Cardiac muscle cell (in vitro differentiated cells and primary cell): Measurements from ENCODE around the gene NDUFS4. TPM values are rescaled to one million over a fixed set of nuclear protein-coding genes. Genes with fewer than 3 reads are reported as not detected.
"Not testable (repeated sequence)": the region's sequence is repeated elsewhere in the genome, so short reads cannot be mapped to it uniquely, and the experiment has no call there.

Source experiments
- DNase-seq, 2 donors: peaks; one replicate each; pipeline versions ENCODE4 v3.0.0 to v3.0.0-alpha.2; 2010 to 2017; ENCODE audit warnings: low read depth in 1 of 2, low spot score in 1 of 2
- H3K27ac ChIP-seq: fragments of 200-600 bp; sonication (generic); 2 replicates; pipeline ENCODE4 v1.5.1; 2016
- H3K27me3 ChIP-seq: fragments of 200-600 bp; sonication (generic); 2 replicates; pipeline ENCODE4 v1.6.0; 2016; ENCODE audit warnings: control low read depth
- H3K36me3 ChIP-seq: fragments of 200-600 bp; sonication (generic); 2 replicates; pipeline ENCODE4 v1.5.1; 2016; ENCODE audit warnings: control low read depth
- H3K4me1 ChIP-seq: fragments of 200-600 bp; sonication (generic); 2 replicates; pipeline ENCODE4 v1.8.1; 2017; ENCODE audit warnings: low read depth, mild to moderate bottlenecking, mixed run types
- H3K4me3 ChIP-seq: fragments of 200-600 bp; sonication (generic); 2 replicates; pipeline ENCODE4 v1.5.1; 2016; ENCODE audit warnings: mild to moderate bottlenecking
- H3K9me3 ChIP-seq: fragments of 200-600 bp; sonication (generic); 2 replicates; pipeline ENCODE4 v1.5.1; 2017; ENCODE audit warnings: low read depth, mild to moderate bottlenecking, control low read depth
- polyA plus RNA-seq: library from polyadenylated mRNA; unstranded; fragments of >200 nt; fragmentation: Nextera tagmentation; extraction: Ambion mirVana; gene quantifications from 2 replicates; pipeline ENCODE4 v1.2.1, GENCODE V29; 2016
- total RNA-seq: library from RNA; depleted of rRNA; stranded (reverse); fragments of >200 nt; gene quantifications from 2 replicates; pipeline ENCODE4 v1.2.3, GENCODE V29; 2016
- TF ChIP-seq, protein P1 (sequence below): IDR thresholded peaks from 2 replicates; pipeline ENCODE4 v1.5.1; 2012; ENCODE audit warnings: low read depth, mild to moderate bottlenecking, low read length

Gene NDUFS4
- total RNA-seq (75.7 and 139 TPM in 2 replicates), polyA plus RNA-seq (180 and 212 TPM in 2 replicates)

DNA sequence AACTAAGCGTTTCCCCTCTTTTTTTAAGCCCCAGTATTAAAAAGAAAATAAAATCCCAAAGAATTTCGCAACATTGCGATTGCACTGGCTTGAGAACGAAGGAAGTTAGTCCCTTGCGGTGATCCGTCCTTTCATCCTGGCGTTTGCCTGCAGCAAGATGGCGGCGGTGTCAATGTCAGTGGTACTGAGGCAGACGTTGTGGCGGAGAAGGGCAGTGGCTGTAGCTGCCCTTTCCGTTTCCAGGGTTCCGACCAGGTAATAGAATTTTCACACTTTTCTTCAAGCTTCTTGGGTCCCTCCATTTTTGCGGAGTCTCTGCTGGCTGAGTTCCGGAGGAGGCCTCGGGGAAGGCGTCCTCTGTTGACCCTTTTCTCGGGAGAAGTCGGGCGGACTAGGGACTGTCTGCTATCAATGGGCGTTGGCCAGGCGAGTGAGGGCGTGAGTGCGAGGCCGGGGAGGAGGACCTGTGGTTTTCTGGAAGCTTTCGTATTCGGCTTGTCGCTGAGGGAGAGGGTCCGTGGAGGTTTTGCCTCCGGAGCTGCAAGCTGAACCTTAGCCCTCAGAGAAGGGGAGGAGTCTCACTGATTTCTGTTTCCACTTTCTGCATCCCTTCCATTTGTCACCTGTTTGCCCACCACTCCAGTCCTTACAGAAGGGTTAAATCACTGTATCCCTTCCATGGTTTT, at the start of gene NDUFS4:
Gene NDUFS4, plus strand, starts transcription at position 134 of the 686 bp plus-strand sequence. Its CDS starts 24 bp downstream, at position 158.
- Histone ChIP-seq H3K36me3 (no peaks in the 10 kb centered on the region), H3K4me3 (peak within 1 kb of the TSS; percentile 68), H3K27me3 (no peaks in the 10 kb centered on the region), H3K4me1 (peaks cover 11% of the 10 kb centered on the region), H3K27ac (peak within 1 kb of the TSS; percentile 91), H3K9me3 (no peaks in the 10 kb centered on the region)
- TF ChIP-seq, protein P1, sequence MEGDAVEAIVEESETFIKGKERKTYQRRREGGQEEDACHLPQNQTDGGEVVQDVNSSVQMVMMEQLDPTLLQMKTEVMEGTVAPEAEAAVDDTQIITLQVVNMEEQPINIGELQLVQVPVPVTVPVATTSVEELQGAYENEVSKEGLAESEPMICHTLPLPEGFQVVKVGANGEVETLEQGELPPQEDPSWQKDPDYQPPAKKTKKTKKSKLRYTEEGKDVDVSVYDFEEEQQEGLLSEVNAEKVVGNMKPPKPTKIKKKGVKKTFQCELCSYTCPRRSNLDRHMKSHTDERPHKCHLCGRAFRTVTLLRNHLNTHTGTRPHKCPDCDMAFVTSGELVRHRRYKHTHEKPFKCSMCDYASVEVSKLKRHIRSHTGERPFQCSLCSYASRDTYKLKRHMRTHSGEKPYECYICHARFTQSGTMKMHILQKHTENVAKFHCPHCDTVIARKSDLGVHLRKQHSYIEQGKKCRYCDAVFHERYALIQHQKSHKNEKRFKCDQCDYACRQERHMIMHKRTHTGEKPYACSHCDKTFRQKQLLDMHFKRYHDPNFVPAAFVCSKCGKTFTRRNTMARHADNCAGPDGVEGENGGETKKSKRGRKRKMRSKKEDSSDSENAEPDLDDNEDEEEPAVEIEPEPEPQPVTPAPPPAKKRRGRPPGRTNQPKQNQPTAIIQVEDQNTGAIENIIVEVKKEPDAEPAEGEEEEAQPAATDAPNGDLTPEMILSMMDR, result no peak
- DNase-seq, result peak; percentile 85 to 96

DNA sequence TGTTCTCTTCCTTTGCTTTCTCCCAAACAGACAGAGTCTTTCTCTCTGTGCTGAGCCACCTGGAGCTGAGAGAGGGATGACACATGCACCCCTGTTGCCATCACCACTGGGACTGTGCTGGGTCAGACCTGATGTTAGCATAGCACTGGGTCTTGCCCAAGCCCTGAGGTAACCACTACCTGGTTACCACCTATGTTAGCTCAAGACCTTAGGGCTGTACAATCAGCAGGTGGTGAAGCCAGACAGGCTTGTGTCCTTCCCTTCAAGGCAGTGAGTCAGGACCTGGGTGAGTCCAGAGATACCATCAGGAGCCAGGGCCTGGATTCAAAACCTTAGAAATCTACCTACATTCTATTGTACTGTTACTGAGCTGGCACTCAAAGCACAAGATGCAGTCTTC, 47.9 kb upstream of the NDUFS4 start:
- Histone ChIP-seq H3K36me3 (no peaks in the 10 kb centered on the region), H3K27me3 (no peaks in the 10 kb centered on the region), H3K9me3 (no peaks in the 10 kb centered on the region), H3K4me1 (no peaks in the 10 kb centered on the region), H3K4me3 (no peak overlapping the region), H3K27ac (no peak overlapping the region)
- no peak for DNase-seq
- TF ChIP-seq, protein P1, result no peak

DNA sequence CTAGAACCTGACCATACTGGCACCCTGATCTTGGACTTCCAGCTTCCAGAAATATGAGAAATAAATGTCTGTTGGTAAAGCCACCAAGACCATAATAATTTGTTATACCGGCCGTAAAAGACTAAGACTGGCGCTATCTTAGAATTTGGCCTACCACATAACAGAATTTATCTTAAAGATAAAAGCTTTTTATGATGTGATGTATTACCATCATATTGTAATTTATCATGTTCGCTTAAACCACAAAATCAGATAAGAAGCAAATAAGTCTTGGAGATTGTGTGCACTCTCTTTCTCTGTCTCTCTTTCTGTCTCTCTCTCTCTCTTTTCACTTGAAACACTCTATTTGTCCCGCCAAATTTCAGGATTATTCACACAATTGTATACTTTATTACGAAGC, 44.5 kb upstream of the NDUFS4 start:
- Histone ChIP-seq H3K4me1 (no peaks in the 10 kb centered on the region), H3K9me3 (no peaks in the 10 kb centered on the region), H3K36me3 (no peaks in the 10 kb centered on the region), H3K27ac (no peak overlapping the region), H3K4me3 (no peak overlapping the region), H3K27me3 (no peaks in the 10 kb centered on the region)
- TF ChIP-seq, protein P1, result no peak
- no peak for DNase-seq

- H3K36me3 ChIP-seq, result no peaks in the 10 kb centered on the region
- DNase-seq, result no peak
- H3K9me3 ChIP-seq, result no peaks in the 10 kb centered on the region
- no peaks in the 10 kb centered on the region for H3K27me3 ChIP-seq
- TF ChIP-seq, protein P1, result no peak
- H3K4me3 ChIP-seq, result no peak overlapping the region
- no peaks in the 10 kb centered on the region for H3K4me1 ChIP-seq
- H3K27ac ChIP-seq, result no peak overlapping the region
Observed at GRCh38 chr5:53520813-53521212, 39.6 kb upstream of the NDUFS4 start.

DNA sequence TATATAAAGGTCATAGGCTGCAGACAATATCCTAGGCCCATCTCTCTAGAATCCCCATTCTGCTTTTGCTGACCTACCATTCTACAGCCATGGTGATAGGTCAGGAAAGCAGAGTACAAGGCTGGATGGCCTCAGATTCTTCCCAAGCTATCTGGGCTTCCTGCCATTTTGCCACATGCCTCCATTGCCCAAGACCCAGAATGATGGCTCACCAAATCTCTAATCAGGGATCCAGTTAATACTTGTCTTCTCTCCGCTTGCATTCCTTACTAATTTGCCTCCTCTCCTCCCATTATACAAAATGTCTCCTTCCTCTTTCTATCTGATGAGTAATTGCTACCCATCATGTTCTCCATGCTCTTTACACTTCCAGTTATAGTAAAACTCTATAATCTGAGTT, 22.7 kb upstream of the NDUFS4 start:
- Histone ChIP-seq H3K4me3 (no peak overlapping the region), H3K27me3 (no peaks in the 10 kb centered on the region), H3K36me3 (no peaks in the 10 kb centered on the region), H3K4me1 (no peaks in the 10 kb centered on the region), H3K9me3 (no peaks in the 10 kb centered on the region), H3K27ac (no peak overlapping the region)
- TF ChIP-seq, protein P1, result no peak
- peak in 1 of 2 donors; percentile 17 for DNase-seq

DNA sequence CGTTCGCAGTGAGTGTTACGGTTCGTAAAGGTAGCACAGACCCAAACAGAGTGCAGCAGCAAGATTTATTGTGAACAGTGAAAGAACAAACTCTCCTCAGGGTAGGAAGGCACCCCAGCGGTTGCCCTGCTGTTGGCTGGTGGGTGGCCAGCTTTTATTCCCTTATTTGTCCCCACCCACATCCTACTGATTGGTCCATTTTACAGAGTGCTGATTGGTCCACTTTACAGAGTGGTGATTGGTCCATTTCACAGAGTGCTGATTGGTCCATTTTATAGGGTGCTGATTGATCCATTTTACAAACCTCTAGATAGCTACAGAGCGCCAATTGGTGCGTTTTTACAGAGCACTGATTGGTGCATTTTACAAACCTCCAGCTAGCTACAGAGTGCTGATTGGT, 19.7 kb upstream of the NDUFS4 start:
- H3K4me1 ChIP-seq, H3K9me3 ChIP-seq, H3K27me3 ChIP-seq, H3K4me3 ChIP-seq, H3K36me3 ChIP-seq, H3K27ac ChIP-seq, DNase-seq: not testable (repeated sequence)
